ENCODE results near the gene FOSL2.

Gene FOSL2

DNA sequence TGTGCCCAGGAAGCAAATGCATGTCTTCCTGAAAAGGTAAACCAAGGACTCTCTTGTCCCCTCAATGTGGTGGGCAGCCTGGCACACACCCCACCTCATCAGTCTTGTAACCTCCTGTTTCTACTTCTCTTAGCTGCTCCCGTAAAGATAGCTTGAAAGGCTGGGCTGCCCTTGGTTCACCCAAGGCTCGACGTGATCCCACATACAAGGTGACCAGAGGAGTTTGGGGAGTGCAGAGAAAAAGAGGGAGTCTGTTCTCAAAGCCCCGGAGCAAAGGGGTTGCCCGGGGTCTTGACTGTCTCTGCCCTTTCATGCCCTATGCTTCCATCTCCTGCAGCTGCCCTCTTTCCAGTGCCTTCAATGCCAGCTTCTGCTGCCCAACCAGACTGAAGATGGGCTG lies 18.3 kb upstream of the FOSL2 start:
- in situ Hi-C loops (cut with HindIII; ENCODE audit: low sequenced_read_pairs): no loop called here

DNA sequence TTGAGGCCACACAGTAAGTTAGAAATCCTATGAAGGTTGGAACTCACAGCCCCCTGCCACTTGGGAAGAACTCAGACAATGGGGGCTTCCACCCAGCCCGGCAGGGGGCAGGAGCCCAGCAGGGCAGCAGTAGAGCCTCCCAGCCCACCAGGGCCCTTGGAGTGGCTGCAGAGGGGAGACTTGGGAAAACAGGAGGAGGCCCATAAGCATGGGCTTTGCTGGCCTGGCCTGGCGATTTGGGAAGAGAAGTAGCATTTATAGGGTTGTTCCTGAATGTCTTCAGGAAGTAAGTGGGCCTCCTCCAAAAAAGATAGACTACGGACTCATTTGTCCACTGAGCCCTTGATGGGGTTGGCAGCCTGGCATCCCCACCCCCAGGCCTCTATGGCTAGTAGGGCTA lies 17.4 kb upstream of the FOSL2 start:
- in situ Hi-C loops (cut with HindIII; ENCODE audit: low sequenced_read_pairs): no loop called here

DNA sequence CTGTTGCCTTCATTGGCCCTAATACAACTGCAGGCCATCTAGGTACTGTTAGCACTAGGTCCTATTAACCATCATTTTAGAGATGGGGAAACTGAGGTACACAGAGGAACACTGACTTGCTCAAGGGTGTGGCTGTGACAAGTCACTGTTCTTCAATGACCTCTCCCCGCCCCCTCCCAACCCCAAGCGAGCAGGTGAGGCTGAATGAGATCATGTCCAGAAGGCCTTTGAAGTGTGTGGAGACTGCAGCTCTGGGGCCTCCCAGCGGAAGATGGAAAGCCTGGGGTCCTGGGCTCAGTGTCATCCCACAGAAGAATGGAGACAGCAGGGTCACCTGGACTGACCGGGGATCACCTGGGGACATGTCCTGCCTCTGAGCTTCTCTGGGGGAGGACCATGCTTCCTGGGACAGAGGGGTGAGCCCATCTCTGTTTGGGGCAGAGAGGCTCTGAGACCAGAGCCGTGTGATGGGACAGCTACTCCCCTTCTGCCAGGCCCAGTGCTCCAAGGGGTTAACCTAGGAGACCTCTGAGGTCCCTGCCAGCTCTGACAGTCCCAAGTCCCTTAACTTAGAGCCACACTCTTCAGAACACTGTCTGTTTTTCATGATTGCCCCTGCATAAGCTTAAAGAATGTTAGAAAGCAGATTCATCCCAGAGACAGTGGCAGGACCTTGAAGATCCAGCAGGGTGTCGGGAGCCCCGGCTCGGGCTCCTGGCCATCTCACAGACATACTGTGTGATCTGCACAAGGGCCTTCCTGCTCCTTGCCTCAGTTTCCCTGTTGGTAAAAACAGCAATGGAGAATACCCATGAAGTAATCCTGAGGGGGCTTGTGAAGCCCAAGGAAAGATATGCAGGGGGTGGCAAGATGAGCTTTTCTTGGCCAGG lies 16.7 kb upstream of the FOSL2 start:
- in situ Hi-C loops (cut with HindIII; ENCODE audit: low sequenced_read_pairs): no loop called here

DNA sequence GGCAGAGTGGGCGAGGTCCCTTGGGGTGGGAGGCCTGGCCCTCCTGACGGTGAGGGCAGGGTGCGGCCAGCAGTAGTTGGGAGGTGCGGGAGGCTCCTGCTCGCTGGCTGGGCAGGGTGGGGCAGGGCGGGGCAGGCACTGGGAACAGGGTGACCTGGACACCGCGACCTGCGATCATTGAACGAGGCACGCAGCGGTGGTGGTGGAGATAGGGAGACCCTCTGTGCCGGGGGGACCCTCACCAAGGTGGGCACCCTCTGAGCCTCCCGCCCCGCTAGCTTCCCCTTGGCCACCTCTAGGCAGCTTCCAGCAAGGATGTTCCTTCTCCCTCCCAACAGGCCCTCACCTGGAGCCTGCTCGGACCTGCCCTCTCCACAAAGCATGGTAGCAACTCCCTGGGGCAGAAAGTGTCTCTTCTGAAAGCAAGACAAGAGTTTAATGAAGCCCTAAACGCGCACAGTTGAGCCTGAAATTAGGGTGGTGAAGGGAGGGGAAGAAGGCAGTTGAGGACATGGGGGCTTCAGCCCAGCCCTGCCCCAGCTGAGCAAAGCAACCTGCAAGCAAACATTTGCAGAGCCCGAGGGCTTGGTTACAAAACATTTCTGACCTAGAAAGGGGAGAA lies 15.4 kb upstream of the FOSL2 start:
- in situ Hi-C loops (cut with HindIII; ENCODE audit: low sequenced_read_pairs): no loop called here

DNA sequence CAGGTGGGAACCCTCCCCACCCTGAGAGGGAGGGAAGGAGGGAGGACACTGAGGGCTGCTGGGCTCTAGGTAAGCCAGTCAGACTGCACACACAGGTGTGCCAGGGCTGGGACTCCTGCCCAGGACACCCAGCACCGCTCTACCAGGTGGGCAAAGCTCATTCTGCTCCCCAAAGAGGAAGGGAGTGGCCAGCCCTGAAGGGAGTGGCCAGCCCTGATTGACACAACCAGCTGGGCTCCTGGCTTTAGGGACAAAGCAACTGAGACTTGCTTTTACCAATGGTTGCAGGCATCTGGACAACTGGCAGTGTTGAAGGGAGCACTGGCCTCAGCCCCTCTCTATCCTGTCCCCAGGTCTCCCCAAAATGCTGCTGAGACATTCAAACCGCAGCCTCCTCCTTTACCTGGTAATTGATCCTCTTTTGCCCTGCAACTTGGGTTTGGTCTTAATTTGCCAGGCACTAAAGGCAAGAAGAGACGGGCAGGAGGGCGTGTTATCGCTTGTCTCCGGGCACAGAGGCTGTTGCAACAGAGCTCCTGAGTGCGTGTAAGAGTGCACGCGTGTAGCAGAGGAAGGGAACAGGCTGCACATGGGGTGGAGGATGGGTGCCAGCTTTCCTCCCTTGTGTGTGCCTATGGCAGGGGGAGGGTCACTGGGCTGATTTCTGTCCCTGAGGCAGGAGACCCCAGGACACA lies 14.5 kb upstream of the FOSL2 start:
- in situ Hi-C loops (cut with HindIII; ENCODE audit: low sequenced_read_pairs): no loop called here

DNA sequence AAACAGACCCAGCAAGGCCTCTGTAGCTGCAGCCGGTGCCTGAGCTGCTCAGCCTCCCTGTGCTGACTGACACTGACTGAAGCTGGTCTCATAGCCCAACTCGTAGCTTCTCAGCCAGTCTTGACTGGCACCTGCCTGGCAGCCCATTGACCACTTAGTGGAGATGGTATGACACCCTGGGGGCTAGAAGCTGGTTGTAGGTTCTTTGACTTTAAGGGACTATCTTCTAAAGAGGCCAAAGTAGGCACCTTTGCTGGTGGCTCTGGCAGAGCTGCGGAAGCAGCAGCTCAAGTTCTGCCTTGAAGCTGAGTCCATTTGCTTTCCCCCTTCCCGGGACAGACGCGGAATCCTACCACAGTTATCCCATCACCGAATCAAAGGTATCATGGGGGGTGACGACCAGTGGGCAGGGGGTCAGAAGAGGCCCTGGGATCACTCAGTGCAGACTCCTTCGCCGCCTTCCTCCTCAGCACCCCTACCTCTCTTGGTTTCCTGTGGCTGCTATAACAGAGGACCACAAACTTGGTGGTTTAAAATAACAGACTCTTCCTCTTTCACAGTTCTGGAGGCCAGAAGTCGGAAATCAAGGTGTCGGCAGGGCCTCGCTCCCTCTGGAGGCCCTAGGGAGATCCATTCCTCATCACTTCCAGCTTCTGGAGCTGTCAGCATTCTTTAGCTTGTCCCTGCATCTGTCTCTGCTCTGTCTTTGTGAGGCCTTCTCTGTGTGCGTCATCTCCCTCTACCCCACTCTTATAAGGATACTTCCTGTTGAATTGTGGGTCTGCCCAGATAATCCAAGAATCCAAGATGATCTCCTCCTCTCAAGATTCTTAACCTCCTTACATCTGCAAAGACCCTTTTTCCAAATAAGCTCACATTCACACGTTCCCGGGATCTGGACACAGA lies 13.7 kb upstream of the FOSL2 start:
- in situ Hi-C loops (cut with HindIII; ENCODE audit: low sequenced_read_pairs): no loop called here

DNA sequence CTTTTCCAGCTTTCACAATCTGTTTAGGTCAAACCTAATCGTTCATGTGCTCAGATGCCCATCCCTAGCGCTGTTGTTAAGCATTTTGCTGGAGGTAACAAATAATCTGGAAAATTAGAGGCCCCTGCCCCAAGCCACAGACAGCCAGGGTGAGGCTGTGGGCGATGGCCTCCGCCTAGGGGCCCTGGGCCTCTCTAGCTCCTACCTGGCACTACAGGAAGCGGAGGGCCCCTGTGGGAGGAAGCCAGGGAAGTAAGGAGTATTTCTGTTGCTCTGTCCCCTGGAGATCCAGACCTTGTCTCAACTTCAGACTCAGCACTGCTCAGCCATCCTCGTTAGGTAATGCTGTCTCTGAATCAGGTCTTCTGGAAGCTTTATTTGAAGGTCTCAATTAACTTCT lies 12.4 kb upstream of the FOSL2 start:
- in situ Hi-C loops (cut with HindIII; ENCODE audit: low sequenced_read_pairs): no loop called here

DNA sequence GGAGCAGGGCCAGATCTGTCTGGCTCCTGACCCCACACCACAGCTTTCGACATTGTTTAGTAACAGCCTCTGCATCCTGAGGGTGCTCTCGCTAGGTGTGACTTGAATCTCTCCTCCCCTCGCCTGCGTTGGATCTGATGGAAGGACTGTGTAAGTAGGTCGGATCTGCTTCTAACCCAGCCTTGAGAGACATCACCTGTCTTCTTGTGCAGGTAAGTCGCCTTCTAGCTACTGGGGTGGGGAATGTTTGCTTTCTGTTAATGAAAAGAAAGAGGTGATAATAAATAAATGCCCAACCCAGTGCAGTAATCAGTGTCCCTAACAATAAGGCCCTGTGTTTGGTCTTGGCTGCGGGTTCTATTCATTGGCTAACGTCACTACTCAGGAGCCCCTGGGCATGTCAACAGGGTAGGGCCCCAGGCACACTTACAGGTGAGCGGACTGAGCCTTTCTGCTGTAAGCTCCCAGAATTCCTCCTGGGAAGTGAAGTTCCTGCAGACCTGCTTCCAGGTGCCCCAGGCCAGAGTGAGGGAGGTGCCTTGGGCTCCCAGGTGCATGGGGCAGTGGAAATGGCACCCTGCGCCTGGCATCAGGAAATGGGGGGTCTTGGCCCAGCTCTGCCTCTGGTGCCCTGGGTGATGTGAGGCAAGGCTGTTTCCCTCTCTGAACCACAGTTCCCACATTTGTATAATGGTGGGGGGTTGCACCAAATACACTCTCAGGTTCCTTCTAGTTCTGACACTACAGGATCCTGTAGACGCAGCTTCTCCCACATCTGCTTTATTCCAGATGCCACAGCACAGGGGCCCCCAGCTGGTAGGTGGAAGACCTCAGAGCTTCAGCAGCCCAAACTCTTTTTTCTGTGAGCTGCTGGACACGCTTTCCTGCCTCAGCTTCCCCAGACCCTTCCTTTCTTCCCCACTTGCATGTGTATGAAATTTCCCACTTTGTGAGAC lies 11.2 kb upstream of the FOSL2 start:
- in situ Hi-C loops (cut with HindIII; ENCODE audit: low sequenced_read_pairs): no loop called here

DNA sequence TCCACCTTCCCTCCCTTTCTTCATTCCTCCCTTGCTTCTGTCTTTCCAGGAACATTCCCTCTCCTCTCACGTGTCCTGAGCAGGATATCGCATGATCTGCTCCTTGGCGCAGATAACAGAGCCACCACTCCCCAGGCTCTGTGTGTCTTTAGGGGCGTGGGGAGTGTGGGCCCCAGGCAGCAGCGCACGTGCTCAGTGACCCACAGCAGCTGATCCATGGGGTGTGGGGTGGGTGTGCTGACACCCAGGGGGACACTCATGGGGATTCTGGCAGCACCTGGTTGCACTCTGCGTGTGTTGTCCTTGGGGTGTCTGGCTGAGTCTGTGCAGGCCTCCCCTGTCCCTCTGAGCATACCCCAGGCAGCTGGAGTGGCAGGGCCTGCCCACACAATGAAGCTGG lies 9.9 kb upstream of the FOSL2 start:
- in situ Hi-C loops (cut with HindIII; ENCODE audit: low sequenced_read_pairs): no loop called here

DNA sequence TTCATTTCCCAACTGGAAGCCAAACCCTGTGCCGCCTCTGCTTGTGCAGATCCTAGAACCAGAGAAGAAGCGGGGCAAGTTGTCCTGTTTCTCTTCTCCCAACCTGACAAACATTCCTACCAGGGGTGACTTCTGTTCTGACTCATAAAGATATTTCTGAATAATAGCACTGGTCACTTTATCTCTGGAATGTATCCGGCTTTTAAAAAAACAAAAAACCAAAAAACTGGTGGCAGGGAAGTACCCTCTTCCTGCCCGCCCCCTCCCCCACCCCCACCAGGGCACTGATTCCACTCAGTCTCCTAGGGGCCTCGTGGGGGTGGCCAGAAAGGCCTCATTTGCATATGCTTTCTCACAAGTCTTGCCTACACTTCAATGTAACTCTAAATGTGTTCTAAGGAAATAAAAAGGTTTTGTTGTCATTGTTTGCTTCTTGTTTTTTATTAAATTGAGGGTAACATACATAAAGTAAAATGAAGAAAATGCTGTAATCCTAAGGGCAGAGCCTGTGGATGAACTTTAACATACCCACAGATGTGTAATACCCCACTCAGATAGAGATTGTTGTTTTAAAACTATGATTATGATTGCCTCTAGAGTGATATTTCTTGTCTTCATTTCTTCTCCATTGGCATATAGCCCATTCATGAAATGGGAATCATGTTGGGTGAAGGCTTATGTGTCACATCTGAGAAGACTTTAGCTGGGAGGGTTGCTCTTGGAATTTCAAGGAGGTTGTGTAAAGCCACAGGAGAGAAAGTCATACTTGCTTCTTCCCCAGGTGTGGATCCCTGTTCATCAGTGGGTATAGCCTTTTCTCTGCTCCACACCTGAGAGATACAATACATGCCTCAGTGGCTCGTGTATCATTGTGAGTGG lies 5.3 kb upstream of the FOSL2 start:
- in situ Hi-C loops (cut with HindIII; ENCODE audit: low sequenced_read_pairs): no loop called here

DNA sequence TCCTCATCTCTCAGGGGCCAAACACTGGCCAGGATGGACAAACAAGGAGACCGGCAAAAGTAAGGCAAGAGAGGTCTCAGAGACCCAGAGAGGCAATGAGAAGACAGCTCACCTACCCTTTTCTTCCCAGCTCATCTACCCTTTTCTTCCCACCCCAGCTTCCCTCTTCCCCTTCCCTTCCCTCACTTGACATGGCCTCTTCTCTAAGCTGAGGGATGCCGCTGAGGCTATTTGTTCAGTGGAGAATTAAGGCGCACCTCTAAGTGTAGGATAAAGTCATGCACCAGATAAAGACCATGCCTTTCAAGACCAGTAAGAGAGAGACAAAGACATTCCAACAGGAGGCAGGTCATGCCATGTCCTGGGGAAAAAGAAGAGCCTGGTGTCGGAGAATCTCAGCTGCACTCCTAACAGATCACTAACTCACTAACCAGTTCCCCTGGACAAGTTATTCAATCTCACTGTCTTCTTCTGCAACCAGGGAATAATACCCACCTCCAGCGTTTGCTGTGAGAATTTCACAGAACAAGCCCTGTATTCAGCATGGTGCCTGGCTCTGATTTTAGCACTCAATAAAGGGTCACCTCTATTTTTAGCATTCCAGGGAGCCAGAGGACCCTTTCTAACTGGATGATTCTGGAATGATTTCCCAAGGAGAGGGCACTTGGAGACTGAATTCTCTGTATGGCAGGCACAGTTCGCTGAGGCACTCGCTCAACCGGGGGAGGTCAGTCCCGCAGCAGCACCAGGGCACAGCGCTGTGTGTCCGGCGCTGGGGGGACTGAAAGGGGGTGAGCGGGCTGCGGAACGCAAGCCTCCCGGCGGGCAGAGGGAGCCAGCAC lies 3.0 kb upstream of the FOSL2 start:
- in situ Hi-C loops (cut with HindIII; ENCODE audit: low sequenced_read_pairs): no loop called here

DNA sequence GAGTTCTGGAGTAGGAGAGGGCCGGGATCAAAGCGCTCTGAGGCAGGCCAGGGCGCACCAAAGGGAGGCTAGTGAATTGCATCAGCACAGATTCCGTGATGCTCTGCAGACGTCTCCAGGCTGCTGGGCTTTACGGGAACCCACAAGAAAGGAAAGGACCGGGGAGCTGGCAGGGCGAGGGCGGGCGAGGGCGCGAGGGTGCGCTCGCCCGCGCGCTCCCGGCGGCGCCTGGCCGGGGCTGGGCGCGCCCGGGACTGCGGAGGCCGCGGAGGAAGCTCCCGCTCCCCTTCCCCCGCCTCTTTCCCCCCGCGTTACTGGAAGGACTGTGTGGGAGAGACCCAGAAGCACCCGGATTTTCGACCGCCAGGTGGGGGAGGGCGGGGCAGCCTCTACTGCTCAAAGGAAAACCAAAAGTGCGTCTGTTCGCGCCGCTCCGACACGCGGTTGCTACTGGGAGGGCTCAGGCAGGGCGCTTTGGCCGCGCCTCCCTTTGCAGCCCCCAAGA lies 2.4 kb upstream of the FOSL2 start:
- in situ Hi-C loops (cut with HindIII; ENCODE audit: low sequenced_read_pairs): no loop called here

DNA sequence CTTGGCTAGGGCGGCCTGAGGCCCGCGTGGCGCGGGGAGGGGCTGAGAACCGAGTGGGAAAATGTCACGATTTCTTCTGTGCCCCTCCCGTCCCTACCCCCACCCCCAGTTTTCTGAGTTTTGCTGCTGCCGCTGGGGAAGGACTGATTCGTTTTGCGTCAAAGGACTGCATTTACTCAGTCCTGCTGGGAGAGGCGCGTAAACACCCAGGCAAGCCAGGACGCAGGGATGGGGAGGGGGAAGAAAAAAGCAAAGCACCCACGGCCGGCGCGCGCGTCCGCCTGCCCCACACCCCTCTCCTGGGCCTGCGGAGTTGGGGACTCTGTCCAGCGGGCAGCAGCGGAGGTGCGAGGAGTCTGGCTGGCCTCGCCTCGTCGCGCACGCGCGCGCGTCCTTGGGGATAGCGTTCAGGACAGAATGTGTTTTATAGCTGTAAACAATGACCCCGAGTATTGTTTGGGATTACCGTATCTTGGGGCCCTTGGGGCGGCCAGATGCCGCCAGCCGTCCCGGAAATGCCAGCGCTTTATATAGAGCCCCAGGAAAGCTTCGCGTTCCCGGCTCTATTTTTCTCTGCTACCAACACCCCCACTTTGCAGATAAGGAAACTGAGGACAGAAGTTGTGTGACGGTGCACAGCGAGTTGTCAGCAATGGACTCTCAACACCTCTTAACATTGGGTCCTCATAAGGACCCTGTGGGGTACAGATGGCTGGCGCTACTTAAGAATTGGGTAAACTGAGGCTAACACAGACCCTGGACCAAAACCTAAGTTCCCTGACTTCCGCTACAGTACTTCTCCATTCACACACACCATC lies 1.7 kb upstream of the FOSL2 start:
- in situ Hi-C loops (cut with HindIII; ENCODE audit: low sequenced_read_pairs): no loop called here

DNA sequence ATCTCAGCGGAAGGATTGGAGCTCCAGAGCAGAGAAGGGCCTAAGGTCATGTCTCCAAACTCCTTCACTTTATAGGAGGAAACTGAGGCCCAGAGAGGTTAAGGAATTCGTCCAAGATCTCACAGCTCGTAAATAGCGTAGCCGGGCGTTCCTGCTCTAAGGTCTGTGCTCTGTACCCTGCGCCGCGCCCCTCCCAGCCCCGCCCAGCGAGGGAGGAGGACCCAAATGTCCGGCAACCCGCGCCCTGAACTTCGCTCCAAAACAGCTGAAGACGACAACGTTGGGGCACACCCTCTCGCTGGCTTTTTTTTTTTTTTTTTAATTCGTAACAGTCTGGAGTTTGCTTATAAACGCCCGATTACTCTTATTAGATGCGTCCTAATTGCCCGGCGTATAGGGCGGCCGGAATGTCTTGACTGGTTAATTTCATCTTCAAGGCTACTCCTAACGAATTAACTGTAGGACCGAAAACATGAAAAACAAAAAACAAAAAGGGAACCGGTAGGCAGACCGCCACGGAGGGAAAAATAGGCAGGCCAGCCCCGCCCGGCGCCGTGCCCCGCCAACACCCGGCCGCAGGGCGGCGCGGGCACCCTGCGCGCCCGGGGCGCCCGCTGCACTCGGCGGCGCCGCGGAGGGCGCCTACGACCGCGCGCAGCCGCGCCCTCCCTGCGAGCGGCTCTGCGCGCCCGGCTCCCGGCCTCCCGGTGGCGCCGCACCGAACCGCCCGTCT lies 928 bp upstream of the FOSL2 start:
- in situ Hi-C loops (cut with HindIII; ENCODE audit: low sequenced_read_pairs): no loop called here

DNA sequence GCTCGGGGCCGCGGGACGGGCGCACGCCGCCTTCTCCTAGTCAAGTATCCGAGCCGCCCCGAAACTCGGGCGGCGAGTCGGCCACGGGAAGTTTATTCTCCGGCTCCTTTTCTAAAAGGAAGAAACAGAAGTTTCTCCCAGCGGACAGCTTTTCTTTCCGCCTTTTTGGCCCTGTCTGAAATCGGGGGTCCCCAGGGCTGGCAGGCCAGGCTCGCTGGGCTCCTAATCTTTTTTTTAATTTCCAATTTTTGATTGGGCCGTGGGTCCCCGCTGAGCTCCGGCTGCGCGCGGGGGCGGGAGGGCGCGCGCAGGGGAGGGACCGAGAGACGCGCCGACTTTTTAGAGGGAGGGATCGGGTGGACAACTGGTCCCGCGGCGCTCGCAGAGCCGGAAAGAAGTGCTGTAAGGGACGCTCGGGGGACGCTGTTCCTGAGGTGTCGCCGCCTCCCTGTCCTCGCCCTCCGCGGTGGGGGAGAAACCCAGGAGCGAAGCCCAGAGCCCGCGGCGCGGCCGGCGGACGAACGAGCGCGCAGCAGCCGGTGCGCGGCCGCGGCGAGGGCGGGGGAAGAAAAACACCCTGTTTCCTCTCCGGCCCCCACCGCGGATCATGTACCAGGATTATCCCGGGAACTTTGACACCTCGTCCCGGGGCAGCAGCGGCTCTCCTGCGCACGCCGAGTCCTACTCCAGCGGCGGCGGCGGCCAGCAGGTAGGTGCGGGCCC lies 617 bp downstream of the FOSL2 start:
- in situ Hi-C loops (cut with HindIII; ENCODE audit: low sequenced_read_pairs): no loop called here

Measured in DLD1 (cell line).